GM18499 (cell line): Measurements from ENCODE around the gene CCDC186.

Experiments used
- ATAC-seq: cut with Tn5 transposase; IDR thresholded peaks from one replicate; pipeline ENCODE4 v1.9.1; 2021; ENCODE audit warnings: moderate number of reproducible peaks; ENCODE audit not compliant: insufficient read depth, unreplicated experiment

The CCDC186 gene

GRCh38 chr10:114075093-114075492 is 98.9 kb downstream of the CCDC186 start:
- ATAC-seq, result no peak

- no peak for ATAC-seq
These were observed 100.4 kb downstream of the CCDC186 start for GRCh38 chr10:114073395-114074186.

- no peak for ATAC-seq
These were observed 102.8 kb downstream of the CCDC186 start for GRCh38 chr10:114071178-114071577.
